DLD1 (cell line): ENCODE data around the gene HRH1.
"Not testable (repeated sequence)": the region's sequence is repeated elsewhere in the genome, so short reads cannot be mapped to it uniquely, and the experiment has no call there.

Experiments used
- in situ Hi-C: cut with HindIII; loops from 2 replicates; pipeline ENCODE4 v1.10.0; 2017; ENCODE audit warnings: low sequenced_read_pairs

Gene HRH1

DNA sequence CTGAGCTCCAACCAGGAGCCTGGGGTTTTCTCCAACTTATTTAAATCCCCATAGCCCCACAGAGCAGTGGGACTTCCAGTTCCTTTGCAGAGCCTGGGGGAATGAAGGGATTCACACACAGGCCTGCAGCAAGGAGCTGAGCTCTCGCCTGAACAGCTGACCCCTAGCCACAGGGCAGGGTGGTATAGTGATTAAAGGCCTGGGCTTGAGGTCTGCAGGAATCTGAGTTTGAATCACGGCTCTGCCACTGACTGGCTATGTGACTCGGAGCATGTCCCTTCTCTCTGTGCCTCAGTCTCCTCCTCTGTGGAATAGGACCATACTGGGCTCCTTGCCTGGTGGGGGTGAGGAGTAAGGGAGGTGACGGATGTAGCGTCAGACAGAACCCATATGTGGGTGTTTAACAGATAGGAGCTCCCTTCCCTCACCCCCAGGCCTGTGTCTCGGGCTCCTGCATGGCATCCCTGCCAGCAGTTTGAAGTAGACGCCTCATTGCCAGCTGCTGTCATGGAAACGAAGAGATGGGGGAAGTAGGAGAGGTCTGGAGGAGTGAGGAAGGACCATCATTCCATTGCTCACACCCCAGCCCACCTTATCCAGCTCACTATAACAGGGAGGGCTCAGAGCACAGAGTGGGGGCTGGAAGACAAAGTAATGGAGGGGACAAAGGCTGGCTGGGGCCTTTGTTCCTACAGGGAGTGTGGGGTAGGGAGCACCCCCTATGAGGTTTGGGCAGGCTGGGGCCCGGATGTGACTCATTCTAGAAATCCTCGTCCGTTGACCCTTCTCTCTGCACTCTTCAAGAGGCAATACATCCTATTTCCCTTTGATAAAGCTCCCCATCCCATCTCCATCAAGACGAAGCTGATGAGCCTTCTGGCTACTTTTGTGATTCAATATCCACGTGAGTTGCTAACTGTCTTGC lies 14.8 kb downstream of the HRH1 start:
- in situ Hi-C loops, result no loop called here

- in situ Hi-C loops, result no loop called here
Measured at GRCh38 chr3:11170052-11170770, 15.9 kb downstream of the HRH1 start.

- in situ Hi-C loops, result no loop called here
Measured at GRCh38 chr3:11172096-11172690, 17.9 kb downstream of the HRH1 start.

DNA sequence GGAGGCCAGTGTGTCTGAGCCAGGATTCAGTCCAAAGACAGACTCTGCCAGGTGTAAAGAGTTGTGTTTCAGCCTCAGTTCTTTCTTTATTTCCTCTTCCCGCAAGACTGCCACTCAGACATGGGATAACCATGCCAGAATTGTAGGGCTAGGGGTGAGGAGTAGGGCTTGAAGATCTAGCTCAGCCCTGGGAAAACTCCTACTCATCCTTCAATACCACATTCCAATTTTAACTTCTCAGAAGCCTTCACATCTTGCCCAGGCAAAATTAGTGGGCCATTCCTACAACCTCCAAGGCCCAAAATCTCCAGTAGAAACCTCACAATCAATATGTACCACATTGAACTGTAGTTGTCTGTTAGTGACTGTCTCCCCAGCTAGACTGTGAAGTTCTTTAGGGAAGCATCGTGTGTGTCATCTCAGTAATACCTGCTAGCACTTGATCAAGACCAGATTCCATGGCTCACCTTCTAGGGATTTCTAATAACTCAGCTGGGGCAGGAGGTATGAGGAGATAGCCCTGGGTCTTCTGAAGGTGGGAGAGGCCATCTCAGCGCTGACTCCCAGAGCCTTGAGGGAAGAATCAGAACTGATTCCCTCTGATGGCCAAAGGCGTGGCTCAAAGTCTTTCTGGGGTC lies 19.7 kb downstream of the HRH1 start:
- in situ Hi-C loops, result no loop called here

DNA sequence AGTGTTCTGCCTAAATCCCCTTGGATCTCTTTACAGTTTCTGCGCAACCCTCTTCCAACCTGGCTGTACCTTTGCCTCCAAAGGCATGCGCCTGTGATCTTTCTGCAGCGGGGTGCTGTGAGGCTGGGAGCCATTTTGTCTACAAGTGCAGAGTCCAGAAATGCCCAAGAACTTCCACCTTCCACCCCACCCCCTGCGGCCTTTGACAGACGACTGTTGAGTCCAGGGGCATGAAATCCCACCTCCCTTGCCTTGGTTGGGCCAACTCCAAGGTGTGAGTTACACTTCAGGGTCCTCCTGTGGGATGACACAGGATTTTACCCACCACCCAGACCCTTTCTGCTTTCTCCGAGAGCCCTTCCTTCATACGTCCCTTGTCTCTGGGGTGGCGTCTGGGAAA lies 24.1 kb downstream of the HRH1 start:
- in situ Hi-C loops, result no loop called here

DNA sequence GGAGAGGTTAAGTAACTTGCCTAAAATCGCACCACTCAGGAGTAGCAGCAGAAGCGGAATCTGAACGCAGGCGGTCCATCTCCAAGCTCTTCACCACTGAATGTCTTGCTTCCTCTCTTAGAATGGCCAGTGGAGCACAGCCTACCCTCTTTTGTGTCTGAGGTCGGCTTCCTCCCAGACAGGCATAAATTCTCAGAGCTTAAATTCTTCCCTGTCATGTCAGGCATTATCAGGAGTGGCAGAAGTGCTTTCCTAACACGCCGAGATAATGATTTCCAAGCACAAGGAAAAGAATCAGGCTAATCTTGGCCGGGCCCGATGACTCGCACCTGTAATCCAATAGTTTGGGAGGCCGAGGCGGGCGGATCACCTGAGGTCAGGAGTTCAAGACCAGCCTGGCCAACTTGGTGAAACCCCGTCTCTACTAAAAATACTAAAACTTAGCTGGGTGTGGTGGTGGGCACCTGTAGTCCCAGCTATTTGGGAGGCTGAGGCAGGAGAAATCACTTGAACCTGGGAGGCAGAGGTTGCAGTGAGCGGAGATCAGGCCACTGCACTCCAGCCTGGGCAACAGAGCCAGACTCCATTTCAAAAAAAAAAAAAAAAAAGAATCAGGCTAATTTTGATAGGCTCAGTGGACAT lies 30.2 kb downstream of the HRH1 start:
- in situ Hi-C loops, result not testable (repeated sequence)

- in situ Hi-C loops, result no loop called here
Measured at GRCh38 chr3:11185144-11185543, 30.9 kb downstream of the HRH1 start.

DNA sequence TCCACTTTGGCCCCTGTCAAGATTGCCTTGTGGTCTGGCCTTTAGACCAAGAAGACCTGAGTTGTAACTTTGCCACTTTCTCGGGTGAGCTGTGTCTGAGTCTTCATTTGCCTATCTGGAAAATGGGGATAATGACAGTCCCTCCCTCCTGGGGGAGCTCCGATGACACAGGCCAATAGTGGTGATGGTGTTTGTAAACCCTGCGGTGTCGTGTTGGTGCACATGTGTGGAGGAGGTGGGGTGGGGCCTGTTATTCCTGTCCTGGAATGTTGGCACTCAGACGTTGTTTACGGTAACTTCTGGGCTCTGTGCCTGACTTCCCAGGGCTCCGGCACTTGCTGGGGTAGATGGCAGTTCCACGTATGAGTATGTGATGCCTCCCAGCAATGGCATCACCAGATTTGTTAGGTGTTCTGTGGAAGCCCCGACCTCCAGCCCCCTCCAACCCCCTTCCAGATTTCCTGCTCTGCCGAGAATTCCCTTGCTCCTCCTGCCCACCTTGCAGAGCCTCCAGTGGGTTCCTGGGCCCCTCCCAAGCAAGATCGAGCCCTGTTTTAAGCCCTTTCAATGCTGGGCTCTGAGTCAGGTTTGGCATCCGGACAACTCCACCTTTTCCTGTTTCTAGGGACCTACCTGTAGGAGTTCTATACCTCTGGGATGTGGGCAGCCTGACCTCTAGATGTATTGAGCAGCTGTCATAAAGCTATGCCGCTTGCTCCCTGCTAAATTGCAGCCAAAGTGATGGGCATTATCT lies 31.4 kb downstream of the HRH1 start:
- in situ Hi-C loops, result no loop called here

DNA sequence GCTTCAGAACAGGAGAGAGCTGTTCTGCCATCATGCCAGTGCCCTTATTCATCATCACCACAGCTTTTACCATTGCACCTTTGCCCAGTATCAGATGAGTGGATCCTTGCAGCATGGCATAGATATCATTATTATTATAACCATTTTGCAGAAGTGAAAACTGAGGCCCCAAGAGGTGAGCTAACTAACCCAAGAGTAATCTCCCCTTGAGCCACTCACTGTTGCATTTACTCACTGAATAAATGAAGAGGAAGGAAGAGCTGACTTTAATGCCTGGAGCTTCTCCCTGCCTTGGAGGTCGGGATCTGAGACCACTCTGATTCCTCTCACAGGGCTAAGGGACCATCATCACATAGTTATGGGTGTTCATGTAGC lies 32.0 kb downstream of the HRH1 start:
- in situ Hi-C loops, result no loop called here

- in situ Hi-C loops, result no loop called here
Measured at GRCh38 chr3:11186771-11187191, 32.5 kb downstream of the HRH1 start.

DNA sequence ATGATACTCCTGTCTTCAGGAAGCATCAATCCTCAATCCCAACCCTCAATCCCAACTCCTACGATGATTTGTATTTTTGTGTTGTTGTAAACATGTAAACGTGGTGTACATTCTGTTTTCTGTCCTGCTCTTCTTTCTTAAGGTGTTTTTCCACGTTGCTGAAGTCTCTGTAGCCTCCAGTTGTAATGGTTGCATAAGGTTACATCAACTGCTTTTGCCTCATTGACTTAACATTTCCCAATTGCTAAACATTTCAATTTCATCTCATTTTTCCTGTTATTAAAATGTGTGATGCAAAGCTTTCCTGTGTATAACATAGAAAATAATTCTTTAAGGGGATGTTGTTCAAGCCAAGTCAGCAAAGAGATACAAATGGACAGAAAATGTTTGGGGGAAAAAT lies 33.4 kb downstream of the HRH1 start:
- in situ Hi-C loops, result no loop called here

DNA sequence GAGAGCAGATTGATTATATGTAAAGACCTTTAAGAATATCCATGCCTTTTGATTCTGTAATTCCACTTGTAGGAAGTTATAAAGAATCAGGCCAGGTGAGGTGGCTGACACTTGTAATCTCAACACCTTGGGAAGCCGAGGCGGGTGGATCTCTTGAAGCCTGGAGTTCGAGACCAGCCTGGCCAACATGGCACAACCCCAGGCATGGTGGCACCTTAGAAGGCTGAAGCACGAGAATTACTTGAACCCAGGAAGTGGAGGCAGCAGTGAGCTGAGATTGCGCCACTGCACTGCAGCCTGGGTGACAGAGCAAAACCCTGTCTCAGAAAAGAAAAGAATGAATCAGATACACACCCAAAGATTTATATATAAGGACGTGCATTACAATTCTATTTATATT lies 33.9 kb downstream of the HRH1 start:
- in situ Hi-C loops, result no loop called here

GRCh38 chr3:11195201-11195600 lies 40.9 kb downstream of the HRH1 start:
- in situ Hi-C loops, result no loop called here

- in situ Hi-C loops, result no loop called here
Measured at GRCh38 chr3:11195721-11196332, 41.5 kb downstream of the HRH1 start.

DNA sequence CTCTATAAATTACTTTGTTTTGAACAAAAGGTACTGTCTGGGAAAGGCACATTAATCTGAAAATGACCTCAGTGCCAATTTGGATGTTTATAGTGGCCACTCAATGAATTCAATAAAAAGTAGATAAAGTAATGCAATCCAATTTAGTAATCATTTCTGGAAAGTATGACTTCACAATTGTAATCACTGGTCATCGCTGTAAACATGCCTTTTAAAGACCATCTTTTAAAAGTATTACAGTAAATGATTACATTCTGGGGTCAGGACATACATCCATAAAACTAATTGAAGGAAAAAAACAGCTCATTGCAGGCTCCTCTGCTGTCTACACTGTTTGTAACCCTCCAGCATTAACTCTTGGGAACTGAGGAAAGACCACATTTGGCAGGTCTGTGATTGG lies 43.2 kb downstream of the HRH1 start:
- in situ Hi-C loops, result no loop called here

DNA sequence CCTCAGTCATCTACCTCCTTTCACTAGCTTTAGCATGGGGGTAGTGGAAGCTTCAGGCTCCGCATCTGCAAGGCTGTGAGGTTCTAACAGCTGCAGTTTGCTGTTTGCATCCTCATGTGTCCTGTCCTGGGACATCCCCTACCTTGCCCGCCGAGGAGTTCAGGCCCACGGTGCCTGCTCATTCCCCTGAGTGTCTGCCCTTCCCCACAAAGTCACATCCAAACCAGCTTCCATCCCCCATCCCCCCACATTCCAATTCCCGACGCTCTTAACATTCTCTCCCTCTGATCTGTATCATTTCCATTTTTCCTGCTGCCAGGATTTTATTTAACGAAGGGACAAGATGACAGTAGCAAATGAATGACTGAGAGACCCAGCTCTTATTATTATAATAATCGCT lies 43.8 kb downstream of the HRH1 start:
- in situ Hi-C loops, result no loop called here

DNA sequence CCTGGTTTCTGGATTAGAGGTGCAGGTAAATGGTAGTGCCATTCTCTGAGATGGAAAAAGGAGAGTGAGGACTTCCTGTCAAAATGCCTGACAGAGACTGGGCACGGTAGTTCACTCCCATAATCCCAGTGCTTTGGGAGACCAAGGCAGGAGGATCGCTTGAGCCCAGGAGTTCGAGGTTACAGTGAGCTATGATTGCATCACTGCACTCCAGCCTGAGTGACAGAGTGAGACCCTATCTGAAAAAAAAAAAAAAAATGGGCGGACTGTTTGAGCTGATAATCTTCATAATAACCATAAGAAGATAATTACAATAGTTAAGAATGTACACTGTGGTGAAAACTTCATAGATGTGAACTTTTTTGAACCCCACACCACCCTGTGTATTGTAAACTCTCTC lies 44.2 kb downstream of the HRH1 start:
- in situ Hi-C loops, result no loop called here

DNA sequence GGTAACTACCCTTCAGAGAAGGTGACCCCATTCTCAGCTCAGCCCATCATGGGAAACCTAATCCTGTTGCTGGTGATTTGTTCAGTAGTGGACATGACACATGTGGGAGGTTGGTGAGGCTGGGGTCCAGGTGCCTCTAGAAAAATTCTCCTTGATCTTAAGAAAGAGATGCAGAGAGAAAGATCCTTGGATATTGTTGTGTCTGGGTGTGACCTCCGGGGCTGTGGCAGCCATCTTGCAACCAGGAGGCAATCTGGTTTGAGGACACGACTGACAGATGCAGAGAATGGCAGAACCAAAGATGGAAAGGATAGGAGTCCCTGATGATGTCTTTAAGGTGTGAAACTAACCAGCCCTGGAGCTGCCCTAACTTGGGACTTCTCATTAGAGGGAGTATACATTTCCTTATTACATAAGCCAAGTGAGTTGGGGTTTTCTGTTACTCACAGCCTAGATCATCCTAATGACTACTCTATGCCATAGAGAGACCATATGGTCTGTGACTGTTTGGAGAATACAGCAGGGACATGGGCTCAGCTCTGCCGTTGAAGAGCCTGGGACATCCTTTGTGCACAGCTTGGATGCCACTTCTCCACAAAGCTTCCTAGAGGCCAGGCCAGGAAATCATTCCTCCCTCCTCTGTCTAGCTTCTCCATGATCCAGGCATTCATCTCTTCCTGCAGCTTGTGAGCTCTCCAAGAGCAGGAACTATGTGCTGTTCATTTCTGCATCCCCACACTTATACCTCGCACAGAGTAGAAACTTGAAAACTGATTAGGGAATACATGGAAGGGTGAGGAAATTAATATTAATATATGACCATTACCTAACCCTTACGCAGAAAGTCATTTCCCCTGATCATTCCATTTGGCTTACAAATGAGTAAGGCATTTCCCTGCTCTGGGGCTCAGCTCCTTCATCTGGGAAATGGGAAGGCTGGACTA lies 45.9 kb downstream of the HRH1 start:
- in situ Hi-C loops, result no loop called here
